Lung (tissue), 16 donors: ENCODE results near the gene TSEN15. TPM values are rescaled to one million over a fixed set of nuclear protein-coding genes. Genes with fewer than 3 reads are reported as not detected.

Experiments used
- ATAC-seq: fragments of 200-7000 bp; cut with Tn5 transposase; one replicate; pipeline ENCODE4 v1.9.1; 2020; ENCODE audit warnings: moderate number of reproducible peaks; ENCODE audit not compliant: insufficient read depth, low FRiP score
- DNase-seq, 3 donors: peaks; one replicate each; pipeline ENCODE4 v3.0.0-alpha.2; 2013 to 2017
- H3K27ac ChIP-seq, 2 donors: one replicate each; pipeline ENCODE4 v1.5.1; 2013; ENCODE audit warnings: mild to moderate bottlenecking in 2 of 2, moderate library complexity in 2 of 2, control low read depth in 1 of 2, inconsistent platforms in 1 of 2, low read depth in 1 of 2, low read length in 1 of 2
- H3K27me3 ChIP-seq, 3 donors: one replicate each; pipeline ENCODE4 v1.5.1; 2013; ENCODE audit warnings: low read length in 2 of 3; ENCODE audit not compliant: control insufficient read depth in 3 of 3, insufficient read depth in 3 of 3
- H3K36me3 ChIP-seq, 4 donors: one replicate each; pipeline ENCODE4 v1.5.1; 2013; ENCODE audit warnings: low read length in 4 of 4, mild to moderate bottlenecking in 1 of 4, moderate library complexity in 1 of 4; ENCODE audit not compliant: control insufficient read depth in 4 of 4, insufficient read depth in 4 of 4
- H3K4me1 ChIP-seq, 5 donors: one replicate each; pipeline ENCODE4 v1.5.1; 2013; ENCODE audit warnings: low read length in 5 of 5, mild to moderate bottlenecking in 2 of 5, moderate library complexity in 1 of 5; ENCODE audit not compliant: control insufficient read depth in 5 of 5, insufficient read depth in 5 of 5
- H3K4me3 ChIP-seq: one replicate; pipeline ENCODE4 v1.5.1; 2013; ENCODE audit warnings: mild to moderate bottlenecking, control low read depth, moderate library complexity
- H3K9ac ChIP-seq, 2 donors: one replicate each; pipeline ENCODE4 v1.5.1; 2013; ENCODE audit warnings: low read length in 2 of 2, control low read depth in 1 of 2; ENCODE audit not compliant: insufficient read depth in 1 of 2
- H3K9me3 ChIP-seq, 4 donors: one replicate each; pipeline ENCODE4 v1.5.1; 2013; ENCODE audit warnings: low read length in 3 of 4, mild to moderate bottlenecking in 1 of 4, moderate library complexity in 1 of 4; ENCODE audit not compliant: control insufficient read depth in 4 of 4, insufficient read depth in 3 of 4
- CTCF ChIP-seq: IDR thresholded peaks from 2 replicates; pipeline ENCODE4 v1.5.1; 2012; ENCODE audit warnings: mild to moderate bottlenecking; ENCODE audit errors: control extremely low read depth, extremely low read depth
- WGBS, 2 donors: extraction: QIAGEN DNeasy Blood & Tissue Kit; methylation state at CpG; one replicate each; pipeline ENCODE4 v1.1.7; 2013; 5-methylcytosine and 5-hydroxymethylcytosine counted together
- long read RNA-seq, 5 donors: transcript quantifications; one replicate each; lab custom pipeline, GENCODE V29; 2026
- polyA plus RNA-seq, 2 donors: library from polyadenylated mRNA; stranded (reverse); fragments of 200-250 nt; gene quantifications; one replicate each; pipeline ENCODE4 v1.2.1, GENCODE V29; 2013
- total RNA-seq, 2 donors: library from RNA; depleted of rRNA in 1 of 2; stranded (reverse); fragments of >200 nt in 1 of 2; gene quantifications; one replicate each; pipeline ENCODE4 v1.2.1, GENCODE V29; 2014 to 2021
- donor health status: control.
- donor health status: control.
- donor health status: Bipolar disorder and iron deficiency.
- donor health status: healthy.
- donor health status: DM: yes; HTN: yes; CAD: no.

TSEN15 gene
- total RNA-seq, result 10 to 100 TPM; 30.8 to 32.8 TPM
- polyA plus RNA-seq, result 10 to 100 TPM; 18.8 to 31.5 TPM
- long read RNA-seq, donor 1, transcript TSEN15-203 (4 exons, 1,844 nt), result major isoform, 6 of 22 reads
- long read RNA-seq, donor 1, partial matches to known transcripts, result 10 of 22 reads
- long read RNA-seq, donor 1, other reads (novel, unspliced or antisense), result 0 of 22 reads
- long read RNA-seq, donor 2, transcript TSEN15-216 (5 exons, 1,986 nt), result major isoform, 7 of 10 reads
- long read RNA-seq, donor 2, partial matches to known transcripts, result 0 of 10 reads
- long read RNA-seq, donor 2, other reads (novel, unspliced or antisense), result 0 of 10 reads
- long read RNA-seq, donor 3, transcript TSEN15-216 (5 exons, 1,986 nt), result major isoform, 8 of 10 reads
- long read RNA-seq, donor 3, partial matches to known transcripts, result 0 of 10 reads
- long read RNA-seq, donor 3, other reads (novel, unspliced or antisense), result 0 of 10 reads
- long read RNA-seq, donor 4, transcript TSEN15-216 (5 exons, 1,986 nt), result major isoform, 8 of 13 reads
- long read RNA-seq, donor 4, partial matches to known transcripts, result 0 of 13 reads
- long read RNA-seq, donor 4, other reads (novel, unspliced or antisense), result 0 of 13 reads
- long read RNA-seq, donor 5, transcript TSEN15-208 (4 exons, 2,219 nt), result major isoform, 9 of 25 reads
- long read RNA-seq, donor 5, transcript TSEN15-203 (4 exons, 1,844 nt), result minor isoform, 5 of 25 reads
- long read RNA-seq, donor 5, transcript TSEN15-216 (5 exons, 1,986 nt), result minor isoform, 8 of 25 reads
- long read RNA-seq, donor 5, partial matches to known transcripts, result 0 of 25 reads
- long read RNA-seq, donor 5, other reads (novel, unspliced or antisense), result 0 of 25 reads

GRCh38 chr1:184051485-184052193, at the start of gene TSEN15:
TSEN15 (plus strand) TSS chr1:184051730; CDS start chr1:184051756, 26 bp downstream.
- Histone ChIP-seq H3K4me1 (peaks cover 0 to 14% (median 0%) of the 10 kb centered on the region in 5 donors), H3K9me3 (no peaks in the 10 kb centered on the region), H3K36me3 (peaks cover 0 to 9% (median 2%) of the 10 kb centered on the region in 4 donors), H3K4me3 (peak within 1 kb of the TSS; percentile 99), H3K27ac (peak within 1 kb of the TSS; percentile 76 to 99), H3K27me3 (no peaks in the 10 kb centered on the region), H3K9ac (peak within 1 kb of the TSS; percentile 51 to 86)
- TF ChIP-seq CTCF, result no peak
- WGBS, 2 donors, result 0% methylated on average over 53 to 54 of the region's 54 CpGs
- peak; percentile 79 to 86 (median 81) for DNase-seq
- ATAC-seq, result peak; percentile 99

- DNase-seq, result peak in 1 of 3 donors; percentile 20
- H3K27ac ChIP-seq, result no peak overlapping the region
Measured at GRCh38 chr1:184002071-184002470, 49.5 kb upstream of the TSEN15 start.

GRCh38 chr1:184004935-184005334, 46.6 kb upstream of the TSEN15 start:
- H3K27me3 ChIP-seq, result no peaks in the 10 kb centered on the region
- H3K9me3 ChIP-seq, result peaks cover 0 to 2% (median 0%) of the 10 kb centered on the region in 4 donors
- TF ChIP-seq CTCF, result no peak
- 91 to 95% methylated on average over 4 of the region's 4 CpGs for WGBS, 2 donors
- ATAC-seq (no peak), DNase-seq (no peak)
- no peaks in the 10 kb centered on the region for H3K36me3 ChIP-seq
- H3K9ac ChIP-seq, result no peak overlapping the region
- no peaks in the 10 kb centered on the region for H3K4me1 ChIP-seq
- H3K27ac ChIP-seq, result no peak overlapping the region
- no peak overlapping the region for H3K4me3 ChIP-seq

More at GRCh38 chr1:184002071-184002470, 49.5 kb upstream of the TSEN15 start:
- H3K4me1 ChIP-seq, result no peaks in the 10 kb centered on the region
- 54 to 68% methylated on average over 2 of the region's 2 CpGs for WGBS, 2 donors
- H3K36me3 ChIP-seq, result no peaks in the 10 kb centered on the region
- H3K27me3 ChIP-seq, result no peaks in the 10 kb centered on the region
- TF ChIP-seq CTCF, result no peak
- H3K4me3 ChIP-seq, result no peak overlapping the region
- ATAC-seq, result no peak
- H3K9me3 ChIP-seq, result peaks cover 0 to 2% (median 0%) of the 10 kb centered on the region in 4 donors
- no peak overlapping the region for H3K9ac ChIP-seq
